Prostate gland (tissue), 2 donors: ENCODE data around the gene OR2M2.

Experiments used
- CTCF ChIP-seq, 4 experiments: fragments of 200-600 bp in 2 of 4; fragments of 450-650 bp in 2 of 4; sonication (generic) in 2 of 4; IDR thresholded peaks; 1 replicate in 3 of 4; 2 replicates in 1 of 4; pipeline ENCODE4 v1.5.1; 2016 to 2019; ENCODE audit warnings: antibody characterized with exemption in 4 of 4, mild to moderate bottlenecking in 2 of 4, moderate library complexity in 2 of 4
- POLR2A ChIP-seq: fragments of 450-650 bp; IDR thresholded peaks from one replicate; pipeline ENCODE4 v1.6.1; 2016; ENCODE audit warnings: antibody characterized with exemption, mild to moderate bottlenecking
- POLR2AphosphoS5 ChIP-seq: sonication (generic); formaldehyde crosslinking; IDR thresholded peaks from one replicate; pipeline ENCODE4 v1.6.1; 2017; ENCODE audit warnings: antibody characterized with exemption

- TF ChIP-seq POLR2A (no peak), POLR2AphosphoS5 (no peak), CTCF (IDR thresholded peaks at IDR 0.05) (no peak)
Observed at GRCh38 chr1:248136811-248137210, 37.8 kb upstream of the OR2M2 start.
